HCT116 (cell line): Measurements from ENCODE around the gene MYH7. TPM values are rescaled to one million over a fixed set of nuclear protein-coding genes. Genes with fewer than 3 reads are reported as not detected.

Experiments used
- ATAC-seq: fragments of 200-7000 bp; cut with Tn5 transposase; 2 replicates; pipeline ENCODE4 v1.9.1; 2020; ENCODE audit warnings: mild to moderate bottlenecking, moderate library complexity
- BruUV-seq: library from RNA; stranded (reverse); fragments of 400-500 nt; replicated peaks from 2 replicates; lab custom pipeline; 2021; lab: Mats Ljungman, UMichigan
- CTCF ChIA-PET: fragments of 300-600 bp; sonication (Branson Sonifier 250); formaldehyde crosslinking; loops from one replicate; lab custom pipeline; 2021; ENCODE audit warnings: antibody characterized with exemption; lab: Charles Lee
- POLR2A ChIA-PET: fragments of 300-600, 350-600 bp; sonication (Branson Sonifier 250); formaldehyde crosslinking; loops from one replicate; lab custom pipeline; 2021; ENCODE audit warnings: antibody characterized with exemption; lab: Charles Lee
- RAD21 ChIA-PET, 2 experiments: fragments of 300-600 bp; sonication (Branson Sonifier 250); formaldehyde crosslinking; loops; one replicate each; lab custom pipeline; 2023; ENCODE audit warnings: low total read pairs in 2 of 2; ENCODE audit not compliant: uncharacterized antibody in 2 of 2, unreplicated experiment in 2 of 2, low non-redundant PET in 1 of 2; lab: Charles Lee
- DNase-seq: peaks from one replicate; pipeline ENCODE4 v3.0.0-alpha.2; 2010; ENCODE audit warnings: low read depth, low spot score
- H2AFZ ChIP-seq: fragments of 200-600 bp; shearing (Covaris generic), sonication (generic); 2 replicates; pipeline ENCODE4 v1.6.1; 2017; ENCODE audit warnings: low read depth, mixed run types, mixed read lengths, antibody characterized with exemption, low read length; ENCODE audit not compliant: poor library complexity, severe bottlenecking
- H3K27ac ChIP-seq: 2 replicates; pipeline ENCODE4 v1.5.1; 2012; ENCODE audit warnings: low read depth, low read length
- H3K27me3 ChIP-seq: fragments of 200-600 bp; sonication (generic); 2 replicates; pipeline ENCODE4 v1.6.1; 2016; ENCODE audit warnings: mixed run types, low read length, mixed read lengths; ENCODE audit not compliant: insufficient read depth
- H3K36me3 ChIP-seq, 2 experiments: fragments of 200-500 bp in 1 of 2; fragments of 200-600 bp in 1 of 2; sonication (Bioruptor generic) in 1 of 2; sonication (generic) in 1 of 2; 2 replicates each; pipeline versions ENCODE4 v1.5.1 to v1.6.1; 2014 to 2016; ENCODE audit warnings: low read length in 2 of 2, inconsistent platforms in 1 of 2, mixed read lengths in 1 of 2, mixed run types in 1 of 2; ENCODE audit not compliant: insufficient read depth in 2 of 2, control insufficient read depth in 1 of 2
- H3K4me1 ChIP-seq, 2 experiments: fragments of 200-600 bp in 1 of 2; sonication (generic) in 1 of 2; 2 replicates each; pipeline versions ENCODE4 v1.5.1 to v1.6.1; 2012 to 2017; ENCODE audit warnings: low read length in 2 of 2, inconsistent platforms in 1 of 2, mild to moderate bottlenecking in 1 of 2, mixed read lengths in 1 of 2, mixed run types in 1 of 2, moderate library complexity in 1 of 2; ENCODE audit not compliant: insufficient read depth in 2 of 2, control insufficient read depth in 1 of 2
- H3K4me2 ChIP-seq: fragments of 200-600 bp; sonication (generic); 2 replicates; pipeline ENCODE4 v1.6.1; 2017; ENCODE audit warnings: mixed run types, low read length, mixed read lengths
- H3K4me3 ChIP-seq, 2 experiments: fragments of 200-600 bp in 1 of 2; sonication (generic) in 1 of 2; replicated peaks in 1 of 2; 2 replicates each; pipeline ENCODE4 v1.5.1; 2011 to 2016; ENCODE audit warnings: low read length in 2 of 2, control low read depth in 1 of 2, low read depth in 1 of 2, mild to moderate bottlenecking in 1 of 2, mixed read lengths in 1 of 2, mixed run types in 1 of 2
- H3K79me2 ChIP-seq: fragments of 200-600 bp; sonication (generic); 2 replicates; pipeline ENCODE4 v1.6.1; 2017; ENCODE audit warnings: mild to moderate bottlenecking, mixed run types, low read length, moderate library complexity, mixed read lengths; ENCODE audit not compliant: insufficient read depth
- H3K9ac ChIP-seq: fragments of 200-600 bp; sonication (generic); 2 replicates; pipeline ENCODE4 v1.6.1; 2016; ENCODE audit warnings: low read length, mixed read lengths
- H3K9me2 ChIP-seq: fragments of 200-600 bp; sonication (generic), shearing (Covaris generic); 2 replicates; pipeline ENCODE4 v1.6.1; 2017; ENCODE audit warnings: mixed run types, mild to moderate bottlenecking, moderate library complexity; ENCODE audit not compliant: insufficient read depth
- H3K9me3 ChIP-seq, 2 experiments: fragments of 200-500 bp in 1 of 2; fragments of 200-600 bp in 1 of 2; sonication (Bioruptor generic) in 1 of 2; sonication (generic) in 1 of 2; 2 replicates each; pipeline ENCODE4 v1.6.1; 2014 to 2017; ENCODE audit warnings: low read length in 2 of 2, mixed read lengths in 2 of 2, inconsistent platforms in 1 of 2, low read depth in 1 of 2, mild to moderate bottlenecking in 1 of 2, mixed run types in 1 of 2, moderate library complexity in 1 of 2; ENCODE audit not compliant: control insufficient read depth in 1 of 2, insufficient read depth in 1 of 2
- H4K20me1 ChIP-seq: fragments of 200-600 bp; sonication (generic), shearing (Covaris generic); 2 replicates; pipeline ENCODE4 v1.6.1; 2017; ENCODE audit warnings: mixed run types, mild to moderate bottlenecking, moderate library complexity; ENCODE audit not compliant: insufficient read depth
- ATF3 ChIP-seq: IDR thresholded peaks from 2 replicates; pipeline ENCODE4 v1.6.1; 2012
- CBX3 ChIP-seq: IDR thresholded peaks from 2 replicates; pipeline ENCODE4 v1.6.1; 2012; ENCODE audit warnings: low read depth
- CEBPB ChIP-seq: IDR thresholded peaks from 2 replicates; pipeline ENCODE4 v1.6.1; 2012; ENCODE audit warnings: low read depth
- EZH2 ChIP-seq: fragments of 200-600 bp; sonication (generic); IDR thresholded peaks from 2 replicates; pipeline ENCODE4 v1.6.1; 2017; ENCODE audit warnings: antibody characterized with exemption, mixed run types
- EZH2phosphoT487 ChIP-seq: fragments of 200-600 bp; IDR thresholded peaks from 2 replicates; pipeline ENCODE4 v1.6.1; 2018; ENCODE audit warnings: antibody characterized with exemption, borderline replicate concordance
- FOSL1 ChIP-seq: IDR thresholded peaks from 2 replicates; pipeline ENCODE4 v1.6.1; 2012; ENCODE audit warnings: low read depth
- JUND ChIP-seq: IDR thresholded peaks from 2 replicates; pipeline ENCODE4 v1.6.1; 2012
- POLR2A ChIP-seq: IDR thresholded peaks from 2 replicates; pipeline ENCODE4 v1.7.0; 2011; ENCODE audit warnings: borderline replicate concordance; ENCODE audit not compliant: insufficient read depth, insufficient read length; ENCODE audit errors: extremely low read depth
- RAD21 ChIP-seq: IDR thresholded peaks from 2 replicates; pipeline ENCODE4 v1.6.1; 2012; ENCODE audit warnings: low read depth, mild to moderate bottlenecking
- SP1 ChIP-seq: IDR thresholded peaks from 2 replicates; pipeline ENCODE4 v1.6.1; 2012; ENCODE audit warnings: low read depth
- SRF ChIP-seq: IDR thresholded peaks from 2 replicates; pipeline ENCODE4 v1.6.1; 2012; ENCODE audit warnings: low read depth
- TCF7L2 ChIP-seq: IDR thresholded peaks from 2 replicates; pipeline ENCODE4 v1.7.0; 2011; ENCODE audit warnings: borderline replicate concordance, inconsistent platforms; ENCODE audit not compliant: insufficient read depth, insufficient read length; ENCODE audit errors: extremely low read depth
- ZFX ChIP-seq: fragments of 450-650 bp; IDR thresholded peaks from 2 replicates; pipeline ENCODE4 v1.6.1; 2017
- ZNF274 ChIP-seq: fragments of 200-500 bp; sonication (Bioruptor generic); IDR thresholded peaks from 2 replicates; pipeline ENCODE4 v1.6.1; 2014; ENCODE audit warnings: mild to moderate bottlenecking, low read depth, low read length, inconsistent platforms
- intact Hi-C: fragments of 100-400 bp; cut with micrococcal nuclease; formaldehyde crosslinking; loops from 2 replicates; pipeline ENCODE4 v1.10.0; 2022
- total RNA-seq: library from RNA; stranded (reverse); gene quantifications from one replicate; pipeline ENCODE4 v1.2.1, GENCODE V29; 2021; ENCODE audit not compliant: unreplicated experiment

The MYH7 gene
- total RNA-seq, 1 experiment from 2014 or later, result not detected

DNA sequence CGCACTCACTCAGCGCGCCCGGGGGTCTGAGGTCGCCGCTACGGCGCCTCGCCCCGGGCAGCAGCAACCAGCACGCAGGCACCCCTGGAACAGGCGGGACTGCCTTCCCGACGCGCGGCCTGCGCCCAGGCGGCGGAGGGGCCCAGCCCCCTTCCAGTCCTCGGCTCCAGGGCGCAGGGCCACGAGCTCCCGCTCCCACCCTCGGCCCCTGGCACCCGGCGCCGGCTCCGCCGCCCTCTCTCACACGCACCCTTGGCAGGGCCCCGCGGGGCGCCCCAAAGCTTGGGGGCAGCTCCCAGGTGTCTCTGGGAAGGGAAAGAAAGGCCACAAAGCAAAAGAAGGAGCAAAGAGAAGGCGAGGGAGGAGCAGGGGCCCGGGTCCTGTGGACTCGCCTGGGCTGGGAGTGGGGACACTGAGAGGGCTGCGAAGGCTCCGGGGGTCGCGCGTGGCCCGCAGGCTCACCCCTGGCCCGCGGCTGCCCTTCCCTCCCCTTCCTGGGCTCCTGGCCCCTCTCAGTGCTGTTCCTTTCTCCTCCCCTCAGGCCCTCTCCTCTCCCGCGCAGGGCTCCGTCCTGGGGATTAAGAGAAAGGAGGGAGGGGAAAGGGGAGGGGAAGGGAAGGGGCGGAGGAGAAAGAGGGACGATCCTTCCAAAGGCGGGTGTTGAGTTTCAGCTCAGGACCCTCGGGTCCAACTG, 69.6 kb downstream of the MYH7 start:
- no peaks in the 10 kb centered on the region for H3K36me3 ChIP-seq
- H3K79me2 ChIP-seq, result no peaks in the 10 kb centered on the region
- H3K9me3 ChIP-seq, result no peaks in the 10 kb centered on the region
- no TSS peak for BruUV-seq
- ChIA-PET RAD21 (no interaction called here), POLR2A (no interaction called here), CTCF (no interaction called here)
- no peak overlapping the region for H2AFZ ChIP-seq
- DNase-seq (no peak), ATAC-seq (no peak)
- H3K4me2 ChIP-seq, result no peak overlapping the region
- H3K27ac ChIP-seq, result no peak overlapping the region
- no peaks in the 10 kb centered on the region for H4K20me1 ChIP-seq
- TF ChIP-seq ATF3, result no peak
- TF ChIP-seq CEBPB, result no peak
- TF ChIP-seq EZH2phosphoT487, result no peak
- TF ChIP-seq CBX3, result no peak
- TF ChIP-seq SP1, result no peak
- no peak for TF ChIP-seq RAD21
- TF ChIP-seq ZNF274, result no peak
- no peak for TF ChIP-seq JUND
- TF ChIP-seq FOSL1, result no peak
- no peak for TF ChIP-seq ZFX
- TF ChIP-seq EZH2, result no peak
- no peak for TF ChIP-seq POLR2A
- no peak for TF ChIP-seq TCF7L2
- TF ChIP-seq SRF, result no peak
- no peaks in the 10 kb centered on the region; a peak in 1 of 4 replicates for H3K4me1 ChIP-seq
- intact Hi-C loops, result no loop called here
- no peak overlapping the region for H3K4me3 ChIP-seq
- no peak overlapping the region for H3K9ac ChIP-seq
- H3K9me2 ChIP-seq, result no peaks in the 10 kb centered on the region
- 0 out of 2 replicates have a peak, but pooled peaks cover 3% of the 10 kb centered on the region for H3K27me3 ChIP-seq
